ENCODE results near the gene TRAFD1.

- no peak for TF ChIP-seq SP1 (IDR thresholded peaks at IDR 0.05)
- no peak for TF ChIP-seq ELF4 (IDR thresholded peaks at IDR 0.05)
Measured at GRCh38 chr12:112164011-112164660, 38.8 kb downstream of the TRAFD1 start.

Data from HEK293T (cell line).